Body of pancreas (tissue), 4 donors: ENCODE results near the gene OXCT1.

ENCODE experiments used
- POLR2A ChIP-seq, 3 donors: fragments of 450-650 bp; IDR thresholded peaks; one replicate each; pipeline ENCODE4 v1.6.1; 2016; ENCODE audit warnings: antibody characterized with exemption in 3 of 3, mild to moderate bottlenecking in 2 of 3
- TF ChIP-seq, protein P1 (sequence below), 7 experiments: fragments of 450-650 bp in 4 of 7; fragments of 200-600 bp in 3 of 7; sonication (generic) in 3 of 7; IDR thresholded peaks; one replicate each; pipeline ENCODE4 v1.5.1; 2016 to 2019; ENCODE audit warnings: antibody characterized with exemption in 7 of 7

DNA sequence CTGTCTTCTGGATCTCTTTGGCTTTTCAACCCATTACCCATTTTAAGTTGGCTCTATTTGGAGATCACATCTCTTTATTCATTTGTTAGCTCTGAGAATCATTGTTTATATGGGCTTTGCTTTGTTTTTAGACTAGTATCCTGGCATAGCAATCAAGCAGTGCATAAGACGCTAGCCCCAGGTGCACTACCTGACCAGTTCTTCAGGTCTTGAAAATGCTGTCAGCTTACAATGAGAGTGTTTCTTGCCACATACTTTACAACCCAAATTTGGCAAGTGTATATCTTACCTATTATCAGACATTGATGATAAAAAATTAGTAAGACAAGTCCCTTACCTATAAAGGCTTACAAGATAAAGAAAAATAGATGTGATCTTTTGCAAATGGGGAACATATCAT lies 12.2 kb downstream of the OXCT1 start:
- TF ChIP-seq POLR2A (IDR thresholded peaks at IDR 0.05), result no peak
- TF ChIP-seq, protein P1, sequence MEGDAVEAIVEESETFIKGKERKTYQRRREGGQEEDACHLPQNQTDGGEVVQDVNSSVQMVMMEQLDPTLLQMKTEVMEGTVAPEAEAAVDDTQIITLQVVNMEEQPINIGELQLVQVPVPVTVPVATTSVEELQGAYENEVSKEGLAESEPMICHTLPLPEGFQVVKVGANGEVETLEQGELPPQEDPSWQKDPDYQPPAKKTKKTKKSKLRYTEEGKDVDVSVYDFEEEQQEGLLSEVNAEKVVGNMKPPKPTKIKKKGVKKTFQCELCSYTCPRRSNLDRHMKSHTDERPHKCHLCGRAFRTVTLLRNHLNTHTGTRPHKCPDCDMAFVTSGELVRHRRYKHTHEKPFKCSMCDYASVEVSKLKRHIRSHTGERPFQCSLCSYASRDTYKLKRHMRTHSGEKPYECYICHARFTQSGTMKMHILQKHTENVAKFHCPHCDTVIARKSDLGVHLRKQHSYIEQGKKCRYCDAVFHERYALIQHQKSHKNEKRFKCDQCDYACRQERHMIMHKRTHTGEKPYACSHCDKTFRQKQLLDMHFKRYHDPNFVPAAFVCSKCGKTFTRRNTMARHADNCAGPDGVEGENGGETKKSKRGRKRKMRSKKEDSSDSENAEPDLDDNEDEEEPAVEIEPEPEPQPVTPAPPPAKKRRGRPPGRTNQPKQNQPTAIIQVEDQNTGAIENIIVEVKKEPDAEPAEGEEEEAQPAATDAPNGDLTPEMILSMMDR (IDR thresholded peaks at IDR 0.05), result no peak
